ENCODE data around the gene RHOBTB1.

Gene RHOBTB1

GRCh38 chr10:60827791-60828488, 116.0 kb downstream of the RHOBTB1 start:
- Histone ChIP-seq H3K4me1 (ENCODE audit: control insufficient read depth, low read length) (no peaks in the 10 kb centered on the region), H4K20me1 (ENCODE audit: control insufficient read depth, insufficient read depth, low read depth, low read length) (no peaks in the 10 kb centered on the region), H3K9me3 (ENCODE audit: control insufficient read depth, insufficient read depth, low read length) (no peaks in the 10 kb centered on the region), H3K9me2 (replicated peaks; ENCODE audit: control insufficient read depth, low read length) (no peaks in the 10 kb centered on the region), H3K27me3 (ENCODE audit: control insufficient read depth, low read length) (no peaks in the 10 kb centered on the region), H3K4me2 (ENCODE audit: low read length) (no peak overlapping the region), H3F3A (ENCODE audit: control insufficient read depth, insufficient read depth) (no peaks in the 10 kb centered on the region), H3K4me3 (ENCODE audit: low read length) (no peak overlapping the region), H3K79me2 (ENCODE audit: control insufficient read depth, low read length) (no peaks in the 10 kb centered on the region), H3K36me3 (ENCODE audit: control insufficient read depth, low read length) (no peaks in the 10 kb centered on the region), H3K27ac (ENCODE audit: low read depth, low read length) (no peak overlapping the region)
- TF ChIP-seq CTCF (IDR thresholded peaks at IDR 0.05; ENCODE audit: low read depth, low read length, poor library complexity, severe bottlenecking) (no peak), EZH2phosphoT487 (IDR thresholded peaks at IDR 0.05; ENCODE audit: borderline replicate concordance, low read length) (no peak)

- Histone ChIP-seq H3K27ac (ENCODE audit: low read depth, low read length) (no peak overlapping the region), H3K9me3 (ENCODE audit: control insufficient read depth, insufficient read depth, low read length) (no peaks in the 10 kb centered on the region), H3K4me3 (ENCODE audit: low read length) (no peak overlapping the region), H3K36me3 (ENCODE audit: control insufficient read depth, low read length) (no peaks in the 10 kb centered on the region), H3K79me2 (ENCODE audit: control insufficient read depth, low read length) (no peaks in the 10 kb centered on the region), H4K20me1 (ENCODE audit: control insufficient read depth, insufficient read depth, low read depth, low read length) (no peaks in the 10 kb centered on the region), H3K4me2 (ENCODE audit: low read length) (no peak overlapping the region), H3K4me1 (ENCODE audit: control insufficient read depth, low read length) (no peaks in the 10 kb centered on the region), H3F3A (ENCODE audit: control insufficient read depth, insufficient read depth) (no peaks in the 10 kb centered on the region), H3K9me2 (replicated peaks; ENCODE audit: control insufficient read depth, low read length) (no peaks in the 10 kb centered on the region), H3K27me3 (ENCODE audit: control insufficient read depth, low read length) (no peaks in the 10 kb centered on the region)
- TF ChIP-seq EZH2phosphoT487 (IDR thresholded peaks at IDR 0.05; ENCODE audit: borderline replicate concordance, low read length): no peak
- no peak for TF ChIP-seq CTCF (IDR thresholded peaks at IDR 0.05; ENCODE audit: low read depth, low read length, poor library complexity, severe bottlenecking)
These were observed 118.5 kb downstream of the RHOBTB1 start for GRCh38 chr10:60825520-60825919.

DNA sequence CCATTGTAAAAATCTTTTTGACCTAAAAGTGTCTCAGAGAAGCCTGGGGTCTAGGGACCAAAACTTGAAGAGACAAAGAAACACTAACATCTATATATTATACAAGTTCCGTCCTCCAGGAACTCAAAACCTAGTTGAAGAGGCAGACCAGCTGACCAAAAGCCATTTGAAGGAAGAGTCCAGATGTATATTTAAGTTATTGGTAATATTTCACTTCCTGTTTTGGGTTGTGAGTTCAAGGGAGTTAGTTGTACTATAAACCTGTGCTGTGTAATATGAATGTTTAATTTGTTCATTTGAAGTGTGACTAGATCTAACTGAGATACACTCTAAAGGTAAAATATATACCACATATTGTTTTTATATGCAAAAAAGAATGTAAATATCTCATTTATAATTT, 120.7 kb downstream of the RHOBTB1 start:
- H3K4me3 ChIP-seq (ENCODE audit: low read length): no peak overlapping the region
- H3K9me2 ChIP-seq (replicated peaks; ENCODE audit: control insufficient read depth, low read length): no peaks in the 10 kb centered on the region
- no peaks in the 10 kb centered on the region for H3F3A ChIP-seq (ENCODE audit: control insufficient read depth, insufficient read depth)
- H4K20me1 ChIP-seq (ENCODE audit: control insufficient read depth, insufficient read depth, low read depth, low read length): no peaks in the 10 kb centered on the region
- H3K27ac ChIP-seq (ENCODE audit: low read depth, low read length): no peak overlapping the region
- H3K4me1 ChIP-seq (ENCODE audit: control insufficient read depth, low read length): no peaks in the 10 kb centered on the region
- H3K36me3 ChIP-seq (ENCODE audit: control insufficient read depth, low read length): no peaks in the 10 kb centered on the region
- TF ChIP-seq CTCF (IDR thresholded peaks at IDR 0.05; ENCODE audit: low read depth, low read length, poor library complexity, severe bottlenecking): no peak
- no peak for TF ChIP-seq EZH2phosphoT487 (IDR thresholded peaks at IDR 0.05; ENCODE audit: borderline replicate concordance, low read length)
- no peaks in the 10 kb centered on the region for H3K9me3 ChIP-seq (ENCODE audit: control insufficient read depth, insufficient read depth, low read length)
- no peaks in the 10 kb centered on the region for H3K79me2 ChIP-seq (ENCODE audit: control insufficient read depth, low read length)
- no peak overlapping the region for H3K4me2 ChIP-seq (ENCODE audit: low read length)
- peaks cover 12% of the 10 kb centered on the region; the same call in 1 of the 2 replicates for H3K27me3 ChIP-seq (ENCODE audit: control insufficient read depth, low read length)

Data from DOHH2 (cell line).